HFF-Myc (cell line): Measurements from ENCODE around the gene DHRS2.
"Not testable (repeated sequence)": the region's sequence is repeated elsewhere in the genome, so short reads cannot be mapped to it uniquely, and the experiment has no call there.

ENCODE experiments used
- DNase-seq: peaks from one replicate; pipeline ENCODE4 v3.0.0-alpha.2; 2011; ENCODE audit warnings: low read depth; ENCODE audit errors: extremely low read depth
- H3K4me3 ChIP-seq: replicated peaks from 2 replicates; pipeline ENCODE4 v1.5.1; 2011; ENCODE audit warnings: low read depth, mild to moderate bottlenecking, control low read depth, low read length
- TF ChIP-seq, protein P1 (sequence below): IDR thresholded peaks from 2 replicates; pipeline ENCODE4 v1.5.1; 2012; ENCODE audit warnings: mild to moderate bottlenecking, low read depth, low read length, control low read depth; ENCODE audit errors: missing control alignments

Gene DHRS2

DNA sequence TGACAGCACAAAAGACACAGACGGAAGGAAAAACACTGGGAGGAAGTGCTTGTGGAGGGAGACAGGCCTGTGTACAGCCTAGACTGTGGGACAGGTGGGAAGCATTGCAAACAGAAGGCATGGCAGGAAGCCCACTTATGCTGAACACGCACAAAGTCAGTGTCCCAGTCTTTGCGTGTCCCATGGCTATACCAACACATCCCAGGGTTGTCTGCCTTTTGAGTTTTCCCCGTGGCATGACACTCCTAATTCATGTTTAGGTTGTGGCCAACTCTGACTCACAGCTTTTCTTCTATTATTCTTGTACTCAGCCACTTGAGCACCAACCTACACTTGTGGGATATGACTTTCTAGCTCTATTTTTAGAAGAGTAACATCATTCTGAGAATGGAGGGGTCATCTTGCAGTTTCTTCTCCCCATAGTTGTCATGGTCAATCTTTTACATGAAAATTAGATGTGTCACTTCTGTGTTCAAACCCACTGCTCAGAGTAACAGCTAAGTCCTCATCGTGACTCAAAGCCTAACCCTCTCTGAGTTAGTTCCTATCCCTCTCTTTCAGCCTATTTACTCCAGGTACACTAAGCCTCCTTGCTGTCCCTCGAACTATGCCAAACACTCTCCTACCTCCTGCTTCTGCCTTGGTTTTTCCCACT lies 30.1 kb upstream of the DHRS2 start:
- no peak overlapping the region for H3K4me3 ChIP-seq
- TF ChIP-seq, protein P1, sequence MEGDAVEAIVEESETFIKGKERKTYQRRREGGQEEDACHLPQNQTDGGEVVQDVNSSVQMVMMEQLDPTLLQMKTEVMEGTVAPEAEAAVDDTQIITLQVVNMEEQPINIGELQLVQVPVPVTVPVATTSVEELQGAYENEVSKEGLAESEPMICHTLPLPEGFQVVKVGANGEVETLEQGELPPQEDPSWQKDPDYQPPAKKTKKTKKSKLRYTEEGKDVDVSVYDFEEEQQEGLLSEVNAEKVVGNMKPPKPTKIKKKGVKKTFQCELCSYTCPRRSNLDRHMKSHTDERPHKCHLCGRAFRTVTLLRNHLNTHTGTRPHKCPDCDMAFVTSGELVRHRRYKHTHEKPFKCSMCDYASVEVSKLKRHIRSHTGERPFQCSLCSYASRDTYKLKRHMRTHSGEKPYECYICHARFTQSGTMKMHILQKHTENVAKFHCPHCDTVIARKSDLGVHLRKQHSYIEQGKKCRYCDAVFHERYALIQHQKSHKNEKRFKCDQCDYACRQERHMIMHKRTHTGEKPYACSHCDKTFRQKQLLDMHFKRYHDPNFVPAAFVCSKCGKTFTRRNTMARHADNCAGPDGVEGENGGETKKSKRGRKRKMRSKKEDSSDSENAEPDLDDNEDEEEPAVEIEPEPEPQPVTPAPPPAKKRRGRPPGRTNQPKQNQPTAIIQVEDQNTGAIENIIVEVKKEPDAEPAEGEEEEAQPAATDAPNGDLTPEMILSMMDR = no peak
- no peak for DNase-seq

DNA sequence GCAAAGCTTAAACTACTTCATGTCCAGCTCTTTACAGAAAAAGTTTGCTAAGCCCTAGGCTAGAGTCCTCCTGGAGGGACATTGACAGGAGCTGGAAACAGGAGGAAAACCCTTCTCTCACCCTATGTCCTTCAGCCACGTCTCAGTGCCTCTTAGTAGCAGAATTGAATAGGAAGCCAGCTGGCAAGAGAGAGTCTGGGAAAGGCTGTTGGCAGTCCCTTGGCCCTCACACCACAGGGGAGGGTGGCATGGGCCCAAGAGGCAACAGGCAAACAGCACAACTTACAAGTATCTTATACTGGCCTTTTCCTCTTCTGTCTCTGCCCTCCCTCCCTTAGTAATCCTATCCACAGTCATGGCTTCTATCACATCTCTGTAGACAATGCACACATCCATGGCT lies 27.7 kb upstream of the DHRS2 start:
- no peak overlapping the region for H3K4me3 ChIP-seq
- no peak for DNase-seq
- TF ChIP-seq, protein P1 = no peak

DNA sequence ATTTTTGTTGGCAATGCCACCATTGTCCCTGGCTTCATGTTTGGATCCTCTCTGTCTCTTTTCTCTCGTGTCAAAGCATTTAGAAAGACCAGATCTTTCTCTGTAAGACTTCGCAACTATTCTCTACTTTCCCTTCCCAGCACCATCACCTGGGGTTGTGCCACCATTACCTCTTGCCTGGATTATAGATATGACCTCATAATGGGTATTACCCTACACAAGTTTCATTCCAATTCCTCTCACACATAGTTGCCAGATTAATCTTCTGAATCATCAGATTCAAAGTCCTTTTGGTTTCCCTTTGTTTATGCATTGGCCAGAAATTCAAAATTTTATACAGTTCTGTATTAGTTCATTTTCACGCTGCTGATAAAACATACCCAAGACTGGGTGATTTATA lies 27.2 kb upstream of the DHRS2 start:
- H3K4me3 ChIP-seq = no peak overlapping the region
- DNase-seq = no peak
- TF ChIP-seq, protein P1 = no peak

DNA sequence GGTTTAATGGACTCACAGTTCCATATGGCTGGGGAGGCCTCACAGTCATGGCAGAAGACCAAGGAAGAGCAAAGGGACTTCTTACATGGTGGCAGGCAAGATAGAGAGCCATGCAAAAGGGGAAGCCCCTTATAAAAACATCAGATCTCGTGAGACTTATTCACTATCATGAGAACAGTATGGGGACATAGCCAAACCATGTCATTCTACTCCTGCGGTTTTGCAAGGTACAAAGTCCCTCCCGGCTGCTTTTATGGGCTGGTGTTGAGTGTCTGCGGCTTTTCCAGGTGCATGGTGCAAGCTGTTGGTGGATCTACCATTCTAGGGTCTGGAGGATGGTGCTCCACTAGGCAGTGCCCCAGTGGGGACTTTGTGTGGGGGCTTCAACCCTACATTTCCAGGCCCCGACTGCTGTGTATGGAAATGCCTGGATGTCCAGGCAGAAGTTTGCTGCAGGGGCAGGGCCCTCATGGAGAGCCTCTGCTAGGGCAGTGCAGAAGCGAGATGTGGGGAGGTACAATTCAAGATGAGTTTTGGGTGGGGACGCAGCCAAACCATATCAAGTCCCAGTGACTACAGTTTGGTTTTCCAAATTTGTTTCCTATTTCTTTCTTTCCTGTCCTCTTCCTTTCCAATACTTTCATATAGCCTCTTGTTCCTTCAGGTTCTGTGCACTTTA lies 26.6 kb upstream of the DHRS2 start:
- not testable (repeated sequence) for DNase-seq, H3K4me3 ChIP-seq

DNA sequence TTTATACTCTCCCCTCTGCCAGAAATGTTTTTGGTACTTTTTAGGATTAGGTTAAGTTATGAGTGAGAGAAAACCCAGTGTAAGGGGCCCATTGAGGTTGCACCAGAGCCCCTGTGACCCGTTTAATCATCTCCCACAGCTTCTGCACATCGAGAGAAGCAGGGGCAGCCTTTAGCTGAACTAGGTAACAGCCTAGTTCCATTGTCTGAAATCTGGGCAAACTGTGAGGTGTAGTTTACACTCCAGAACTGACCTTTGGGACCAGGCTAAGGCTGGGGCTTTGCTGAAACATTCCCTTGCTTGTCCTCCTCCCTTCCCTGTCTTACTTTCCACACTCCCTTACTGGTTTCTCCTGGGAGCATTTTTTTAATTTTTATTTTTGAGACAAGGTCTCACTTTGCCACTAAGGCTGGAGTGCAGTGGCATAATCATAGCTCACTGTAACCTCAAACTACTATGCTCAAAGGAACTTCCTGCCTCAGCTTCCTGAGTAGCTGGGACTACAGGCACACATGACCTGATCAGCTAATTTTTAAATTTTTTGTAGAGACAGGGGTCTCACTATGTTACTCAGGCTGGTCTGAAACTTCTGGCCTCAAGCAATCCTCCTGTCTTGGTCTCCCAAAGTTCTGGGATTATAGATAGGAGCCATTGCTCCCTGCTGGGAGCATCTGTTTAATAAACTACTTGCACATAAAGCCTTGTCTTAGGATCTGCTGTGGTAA lies 25.9 kb upstream of the DHRS2 start:
- DNase-seq = no peak
- TF ChIP-seq, protein P1 = no peak
- H3K4me3 ChIP-seq = no peak overlapping the region

DNA sequence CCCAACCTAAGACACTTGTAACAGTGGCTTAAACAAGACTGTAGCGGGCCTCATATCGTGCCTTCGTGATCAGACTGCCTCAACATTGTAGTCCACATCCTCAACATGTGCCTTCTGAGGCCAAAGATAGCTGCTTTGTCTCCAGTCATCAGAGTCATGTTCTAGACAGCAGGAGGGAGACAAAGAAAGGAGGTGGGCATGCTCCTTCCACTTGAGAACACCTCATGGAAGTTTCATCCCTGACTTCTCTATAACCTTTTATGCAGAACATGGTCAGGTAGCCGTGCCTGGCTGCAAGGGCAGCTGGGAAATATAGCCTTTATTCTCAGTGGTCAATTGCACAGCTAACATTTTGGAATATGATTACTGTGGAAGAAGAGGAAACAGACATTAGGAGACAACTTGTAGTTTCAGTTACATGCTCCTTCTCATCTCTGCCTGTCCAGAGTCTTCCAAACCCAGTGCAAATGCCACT lies 25.3 kb upstream of the DHRS2 start:
- TF ChIP-seq, protein P1 = no peak
- no peak for DNase-seq

DNA sequence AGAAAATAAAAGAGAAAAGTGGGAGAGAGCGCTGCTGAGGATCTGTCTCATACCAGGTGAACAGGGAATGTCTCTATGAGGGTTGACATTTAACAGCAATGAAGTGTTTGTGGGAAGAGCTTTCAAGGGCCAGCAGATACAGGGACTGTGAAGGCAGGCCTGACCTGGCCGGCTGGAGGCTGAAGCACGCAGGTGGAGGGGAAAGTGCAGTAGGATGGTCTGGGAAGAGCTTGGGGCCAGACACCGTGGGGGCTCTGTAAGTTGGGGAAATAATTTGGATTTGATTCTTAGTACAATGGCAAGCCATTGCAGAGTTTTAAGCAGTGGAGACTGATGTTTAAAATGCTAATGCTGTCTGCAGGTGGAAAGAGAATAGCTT lies 23.8 kb upstream of the DHRS2 start:
- TF ChIP-seq, protein P1 = no peak
- no peak for DNase-seq
- no peak overlapping the region for H3K4me3 ChIP-seq

More for the DNA sequence above, 25.3 kb upstream of the DHRS2 start:
- H3K4me3 ChIP-seq = no peak overlapping the region
